GM13977 (cell line): ENCODE measurements around the gene IGF1.

Experiments used
- DNase-seq: peaks from one replicate; pipeline ENCODE4 v3.0.0; 2012; ENCODE audit warnings: low spot score
- in situ Hi-C: fragments of 300-500 bp; cut with MboI; formaldehyde crosslinking; loops from one replicate; pipeline ENCODE4 v1.12.0; 2022; ENCODE audit warnings: low sequenced_read_pairs, low pct_unique_long_range_greater_than_20kb, mixed read lengths, inconsistent platforms; ENCODE audit not compliant: unreplicated experiment
- TF ChIP-seq, protein P1 (sequence below): IDR thresholded peaks from 2 replicates; pipeline ENCODE4 v1.5.1; 2012; ENCODE audit warnings: mild to moderate bottlenecking, control low read depth; ENCODE audit not compliant: insufficient read depth; ENCODE audit errors: extremely low read depth, missing control alignments

The IGF1 gene

DNA sequence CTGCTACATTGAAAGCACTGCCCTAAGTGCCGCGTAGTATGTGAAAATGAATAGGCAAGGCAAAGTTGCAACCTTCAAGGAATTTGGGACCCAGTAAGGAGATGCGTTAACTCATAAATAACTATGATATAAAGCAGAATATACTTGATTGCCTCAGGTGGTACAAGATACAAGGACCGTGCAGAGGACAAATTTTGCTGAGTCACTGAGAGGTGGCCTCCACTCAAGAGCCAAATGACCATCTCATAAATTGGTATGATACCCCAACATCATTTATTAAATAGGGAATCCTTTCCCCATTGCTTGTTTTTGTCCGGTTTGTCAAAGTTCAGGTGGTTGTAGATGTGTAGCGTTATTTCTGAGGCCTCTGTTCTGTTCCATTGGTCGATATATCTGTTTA is 35.7 kb downstream of the IGF1 start:
- TF ChIP-seq, protein P1, sequence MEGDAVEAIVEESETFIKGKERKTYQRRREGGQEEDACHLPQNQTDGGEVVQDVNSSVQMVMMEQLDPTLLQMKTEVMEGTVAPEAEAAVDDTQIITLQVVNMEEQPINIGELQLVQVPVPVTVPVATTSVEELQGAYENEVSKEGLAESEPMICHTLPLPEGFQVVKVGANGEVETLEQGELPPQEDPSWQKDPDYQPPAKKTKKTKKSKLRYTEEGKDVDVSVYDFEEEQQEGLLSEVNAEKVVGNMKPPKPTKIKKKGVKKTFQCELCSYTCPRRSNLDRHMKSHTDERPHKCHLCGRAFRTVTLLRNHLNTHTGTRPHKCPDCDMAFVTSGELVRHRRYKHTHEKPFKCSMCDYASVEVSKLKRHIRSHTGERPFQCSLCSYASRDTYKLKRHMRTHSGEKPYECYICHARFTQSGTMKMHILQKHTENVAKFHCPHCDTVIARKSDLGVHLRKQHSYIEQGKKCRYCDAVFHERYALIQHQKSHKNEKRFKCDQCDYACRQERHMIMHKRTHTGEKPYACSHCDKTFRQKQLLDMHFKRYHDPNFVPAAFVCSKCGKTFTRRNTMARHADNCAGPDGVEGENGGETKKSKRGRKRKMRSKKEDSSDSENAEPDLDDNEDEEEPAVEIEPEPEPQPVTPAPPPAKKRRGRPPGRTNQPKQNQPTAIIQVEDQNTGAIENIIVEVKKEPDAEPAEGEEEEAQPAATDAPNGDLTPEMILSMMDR, result no peak
- DNase-seq, result no peak
- in situ Hi-C loops, result no loop called here

GRCh38 chr12:102444093-102444492 is 36.3 kb downstream of the IGF1 start:
- TF ChIP-seq, protein P1, result no peak
- DNase-seq, result no peak
- in situ Hi-C loops, result no loop called here

- DNase-seq, result no peak
- TF ChIP-seq, protein P1, result no peak
- in situ Hi-C loops, result no loop called here
Measured at GRCh38 chr12:102441077-102441596, 39.2 kb downstream of the IGF1 start.

DNA sequence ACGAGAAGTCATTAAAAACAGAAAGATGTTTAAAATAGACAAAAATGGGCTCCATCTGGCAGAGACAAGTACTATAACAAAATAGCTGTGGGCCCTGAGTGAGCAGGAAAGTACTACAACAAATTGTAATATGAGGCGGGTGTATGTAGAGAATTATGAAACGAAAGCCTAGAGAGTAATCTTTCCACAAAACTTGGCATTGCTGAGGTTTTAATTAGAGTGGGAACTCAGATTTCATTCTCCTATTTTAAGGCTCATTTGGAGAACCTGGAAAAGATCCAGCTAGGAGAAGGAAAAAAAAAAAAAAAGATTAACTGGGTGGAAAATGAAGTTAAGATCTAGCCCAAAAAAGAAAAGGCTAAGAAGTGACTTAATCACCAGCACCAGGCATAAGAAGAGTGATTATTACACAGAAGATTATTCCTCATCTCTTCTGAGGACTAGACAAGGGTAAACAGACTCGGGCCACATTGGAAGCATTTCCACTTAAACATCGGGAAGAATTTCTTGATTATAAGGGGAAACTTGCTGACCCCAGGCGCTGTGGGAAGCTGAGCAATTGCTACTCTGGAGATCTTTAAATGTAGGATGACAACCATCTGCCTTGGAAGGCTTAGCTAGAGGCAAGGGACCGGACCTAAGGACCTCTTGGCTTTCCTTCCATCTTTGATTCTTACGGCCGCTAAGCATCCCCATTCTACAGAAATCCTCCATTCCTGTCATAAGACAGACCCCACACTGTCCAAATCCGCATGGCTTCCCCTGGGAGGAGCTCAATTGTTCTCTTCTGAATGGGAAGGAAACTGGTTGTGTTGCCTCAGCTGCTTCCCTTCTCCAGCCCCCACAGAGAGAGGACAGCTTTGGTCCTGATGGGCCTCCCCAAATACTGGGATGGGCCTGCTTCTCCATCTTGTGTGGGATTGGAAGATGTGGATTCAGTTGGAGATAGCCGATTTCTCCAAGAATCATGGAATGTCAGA is 40.6 kb downstream of the IGF1 start:
- TF ChIP-seq, protein P1, result no peak
- in situ Hi-C loops, result no loop called here
- no peak for DNase-seq

DNA sequence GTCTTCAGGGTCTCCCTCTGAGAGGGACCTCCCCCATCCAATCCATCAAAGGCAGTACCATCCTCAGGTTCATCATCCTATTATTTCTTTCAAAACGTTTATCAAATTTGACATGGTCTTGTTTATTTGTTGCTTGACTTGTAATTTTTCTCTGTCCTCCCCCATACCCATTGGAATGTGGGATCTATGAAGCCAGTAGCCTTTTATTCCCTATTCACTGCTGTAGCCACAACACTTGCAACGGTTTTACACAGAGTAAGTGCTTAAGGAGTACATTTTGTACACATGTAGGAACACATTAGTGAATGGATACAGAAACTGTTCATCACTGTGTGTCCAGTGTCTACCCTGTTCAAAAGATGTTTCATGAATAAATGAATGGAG is 41.5 kb downstream of the IGF1 start:
- in situ Hi-C loops, result no loop called here
- TF ChIP-seq, protein P1, result no peak
- no peak for DNase-seq

- TF ChIP-seq, protein P1, result no peak
- in situ Hi-C loops, result no loop called here
- no peak for DNase-seq
Measured at GRCh38 chr12:102438047-102438826, 42.1 kb downstream of the IGF1 start.
